Measurements from ENCODE around the gene SUGCT.

DNA sequence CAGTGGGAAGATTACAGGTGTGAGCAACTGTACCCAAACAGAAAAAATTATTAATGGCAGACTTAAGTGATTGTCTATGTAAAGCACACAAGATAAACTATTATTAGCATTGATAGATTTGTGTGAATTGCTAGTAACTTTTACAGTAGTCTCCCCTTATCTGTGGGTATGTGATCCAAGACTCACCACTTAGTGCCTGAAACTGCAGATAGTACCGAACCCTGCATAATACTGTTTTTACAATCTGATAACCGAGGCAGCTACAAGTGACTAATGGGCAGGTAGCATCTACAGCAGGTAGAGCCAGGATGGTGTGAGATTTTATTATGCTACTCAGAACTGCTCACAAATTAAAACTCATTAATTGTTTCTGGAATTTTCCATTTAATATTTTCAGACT lies 31.9 kb upstream of the SUGCT start:
- TF ChIP-seq, protein P1, sequence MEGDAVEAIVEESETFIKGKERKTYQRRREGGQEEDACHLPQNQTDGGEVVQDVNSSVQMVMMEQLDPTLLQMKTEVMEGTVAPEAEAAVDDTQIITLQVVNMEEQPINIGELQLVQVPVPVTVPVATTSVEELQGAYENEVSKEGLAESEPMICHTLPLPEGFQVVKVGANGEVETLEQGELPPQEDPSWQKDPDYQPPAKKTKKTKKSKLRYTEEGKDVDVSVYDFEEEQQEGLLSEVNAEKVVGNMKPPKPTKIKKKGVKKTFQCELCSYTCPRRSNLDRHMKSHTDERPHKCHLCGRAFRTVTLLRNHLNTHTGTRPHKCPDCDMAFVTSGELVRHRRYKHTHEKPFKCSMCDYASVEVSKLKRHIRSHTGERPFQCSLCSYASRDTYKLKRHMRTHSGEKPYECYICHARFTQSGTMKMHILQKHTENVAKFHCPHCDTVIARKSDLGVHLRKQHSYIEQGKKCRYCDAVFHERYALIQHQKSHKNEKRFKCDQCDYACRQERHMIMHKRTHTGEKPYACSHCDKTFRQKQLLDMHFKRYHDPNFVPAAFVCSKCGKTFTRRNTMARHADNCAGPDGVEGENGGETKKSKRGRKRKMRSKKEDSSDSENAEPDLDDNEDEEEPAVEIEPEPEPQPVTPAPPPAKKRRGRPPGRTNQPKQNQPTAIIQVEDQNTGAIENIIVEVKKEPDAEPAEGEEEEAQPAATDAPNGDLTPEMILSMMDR (IDR thresholded peaks at IDR 0.05; ENCODE audit: low read depth, low read length) = no peak
- no peak for TF ChIP-seq EZH2phosphoT487 (IDR thresholded peaks at IDR 0.05; ENCODE audit: low read depth)
